SK-N-SH treated with all-trans-retinoic acid at 6 μM for 48 hours (cell line): Measurements from ENCODE around the gene TBX5.
A peak's percentile ranks its signal among the peaks of the same experiment; 100 is the strongest.

Experiments
- ATAC-seq: fragments of 200-7000 bp; cut with Tn5 transposase; 3 replicates; pipeline ENCODE4 v1.9.1; 2020; ENCODE audit warnings: mild to moderate bottlenecking, moderate library complexity
- ARNTL ChIP-seq: fragments of 450-650 bp; formaldehyde crosslinking; IDR thresholded peaks from 2 replicates; pipeline ENCODE4 v1.5.0; 2020; ENCODE audit warnings: low read depth, mild to moderate bottlenecking, moderate library complexity, borderline replicate concordance
- BACH2 ChIP-seq: fragments of 250-450 bp; sonication (Bioruptor Pico); IDR thresholded peaks from 2 replicates; pipeline ENCODE4 v1.9.0; 2021; ENCODE audit warnings: mild to moderate bottlenecking, borderline replicate concordance
- CSDC2 ChIP-seq: fragments of 250-450 bp; sonication (Bioruptor Pico); IDR thresholded peaks from 2 replicates; pipeline ENCODE4 v1.5.0; 2020; ENCODE audit warnings: mild to moderate bottlenecking, moderate library complexity
- ESRRG ChIP-seq: fragments of 250-450 bp; sonication (Bioruptor Pico); IDR thresholded peaks from 2 replicates; pipeline ENCODE4 v1.6.1; 2021; ENCODE audit warnings: mild to moderate bottlenecking
- GLIS3 ChIP-seq: fragments of 250-450 bp; sonication (Bioruptor Pico); IDR thresholded peaks from 2 replicates; pipeline ENCODE4 v1.5.0; 2020; ENCODE audit warnings: mild to moderate bottlenecking, moderate library complexity
- ISL1 ChIP-seq: fragments of 250-450 bp; sonication (Bioruptor Pico); IDR thresholded peaks from 2 replicates; pipeline ENCODE4 v2.1.2; 2022; ENCODE audit warnings: mild to moderate bottlenecking, moderate library complexity
- OSR1 ChIP-seq: fragments of 250-450 bp; sonication (Bioruptor Pico); IDR thresholded peaks from 2 replicates; pipeline ENCODE4 v1.8.0; 2022; ENCODE audit warnings: moderate library complexity, mild to moderate bottlenecking, inconsistent platforms
- PPARA ChIP-seq: fragments of 250-450 bp; sonication (Bioruptor Pico); IDR thresholded peaks from 2 replicates; pipeline ENCODE4 v1.5.0; 2020; ENCODE audit warnings: mild to moderate bottlenecking, borderline replicate concordance
- RARB ChIP-seq: fragments of 250-450 bp; sonication (Bioruptor Pico); IDR thresholded peaks from 2 replicates; pipeline ENCODE4 v1.8.0; 2021; ENCODE audit warnings: mild to moderate bottlenecking, moderate library complexity
- SNAI2 ChIP-seq: fragments of 250-450 bp; sonication (Bioruptor Pico); IDR thresholded peaks from 2 replicates; pipeline ENCODE4 v1.5.0; 2020; ENCODE audit warnings: mild to moderate bottlenecking, moderate library complexity
- TCF4 ChIP-seq: fragments of 250-450 bp; sonication (Bioruptor Pico); IDR thresholded peaks from 2 replicates; pipeline ENCODE4 v1.8.0; 2021; ENCODE audit warnings: mild to moderate bottlenecking, moderate library complexity, borderline replicate concordance
- TOX ChIP-seq: fragments of 250-450 bp; sonication (Bioruptor Pico); IDR thresholded peaks from 2 replicates; pipeline ENCODE4 v1.8.0; 2021; ENCODE audit warnings: mild to moderate bottlenecking, moderate library complexity, borderline replicate concordance
- ZC3H10 ChIP-seq: fragments of 250-450 bp; sonication (Bioruptor Pico); IDR thresholded peaks from 2 replicates; pipeline ENCODE4 v1.5.1; 2021; ENCODE audit warnings: mild to moderate bottlenecking, moderate library complexity
- ZFP3 ChIP-seq: fragments of 250-450 bp; sonication (Bioruptor Pico); IDR thresholded peaks from 2 replicates; pipeline ENCODE4 v1.5.0; 2020; ENCODE audit warnings: mild to moderate bottlenecking, moderate library complexity
- ZFP30 ChIP-seq: fragments of 450-650 bp; formaldehyde crosslinking; IDR thresholded peaks from 2 replicates; pipeline ENCODE4 v1.5.0; 2022; ENCODE audit warnings: mild to moderate bottlenecking, moderate library complexity
- ZNF565 ChIP-seq: fragments of 450-650 bp; formaldehyde crosslinking; conservative IDR thresholded peaks from 2 replicates; pipeline ENCODE4 v1.5.0; 2020; ENCODE audit warnings: low read depth, mild to moderate bottlenecking, moderate library complexity
- ZNF70 ChIP-seq: fragments of 450-650 bp; formaldehyde crosslinking; IDR thresholded peaks from 2 replicates; pipeline ENCODE4 v1.5.0; 2020; ENCODE audit warnings: mild to moderate bottlenecking, moderate library complexity
- ZNF8 ChIP-seq: fragments of 450-650 bp; formaldehyde crosslinking; IDR thresholded peaks from 2 replicates; pipeline ENCODE4 v1.5.0; 2020; ENCODE audit warnings: mild to moderate bottlenecking, moderate library complexity
- TF ChIP-seq, protein P1 (sequence below): fragments of 250-450 bp; sonication (Bioruptor Pico); IDR thresholded peaks from 2 replicates; pipeline ENCODE4 v1.8.0; 2021; ENCODE audit warnings: low read depth, mild to moderate bottlenecking, moderate library complexity, borderline replicate concordance
- TF ChIP-seq, protein P2 (sequence below): fragments of 250-450 bp; sonication (Bioruptor Pico); IDR thresholded peaks from 2 replicates; pipeline ENCODE4 v1.5.1; 2021; ENCODE audit warnings: mild to moderate bottlenecking, moderate library complexity
- TF ChIP-seq, protein P3 (sequence below): fragments of 250-450 bp; sonication (Bioruptor Pico); IDR thresholded peaks from 2 replicates; pipeline ENCODE4 v1.8.0; 2020; ENCODE audit warnings: mild to moderate bottlenecking, moderate library complexity, borderline replicate concordance
- TF ChIP-seq, protein P4 (sequence below): fragments of 250-450 bp; sonication (Bioruptor Pico); IDR thresholded peaks from 2 replicates; pipeline ENCODE4 v1.5.0; 2020; ENCODE audit warnings: mild to moderate bottlenecking, moderate library complexity

TBX5 gene

GRCh38 chr12:114313910-114314309 is 92.0 kb downstream of the TBX5 start:
- TF ChIP-seq CSDC2 (CRISPR knock-in tag) (no peak), SNAI2 (CRISPR knock-in tag) (no peak), ZNF8 (CRISPR knock-in tag) (no peak), ZNF565 (CRISPR knock-in tag) (no peak), ARNTL (no peak), OSR1 (no peak), RARB (CRISPR knock-in tag) (no peak), ESRRG (no peak), TCF4 (no peak), GLIS3 (CRISPR knock-in tag) (no peak), ZFP3 (CRISPR knock-in tag) (no peak), PPARA (CRISPR knock-in tag) (no peak), TOX (no peak), ZFP30 (CRISPR knock-in tag) (no peak)
- TF ChIP-seq, protein P1, sequence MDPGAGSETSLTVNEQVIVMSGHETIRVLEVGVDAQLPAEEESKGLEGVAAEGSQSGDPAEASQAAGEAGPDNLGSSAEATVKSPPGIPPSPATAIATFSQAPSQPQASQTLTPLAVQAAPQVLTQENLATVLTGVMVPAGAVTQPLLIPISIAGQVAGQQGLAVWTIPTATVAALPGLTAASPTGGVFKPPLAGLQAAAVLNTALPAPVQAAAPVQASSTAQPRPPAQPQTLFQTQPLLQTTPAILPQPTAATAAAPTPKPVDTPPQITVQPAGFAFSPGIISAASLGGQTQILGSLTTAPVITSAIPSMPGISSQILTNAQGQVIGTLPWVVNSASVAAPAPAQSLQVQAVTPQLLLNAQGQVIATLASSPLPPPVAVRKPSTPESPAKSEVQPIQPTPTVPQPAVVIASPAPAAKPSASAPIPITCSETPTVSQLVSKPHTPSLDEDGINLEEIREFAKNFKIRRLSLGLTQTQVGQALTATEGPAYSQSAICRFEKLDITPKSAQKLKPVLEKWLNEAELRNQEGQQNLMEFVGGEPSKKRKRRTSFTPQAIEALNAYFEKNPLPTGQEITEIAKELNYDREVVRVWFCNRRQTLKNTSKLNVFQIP (CRISPR knock-in tag) = no peak
- TF ChIP-seq, protein P2, sequence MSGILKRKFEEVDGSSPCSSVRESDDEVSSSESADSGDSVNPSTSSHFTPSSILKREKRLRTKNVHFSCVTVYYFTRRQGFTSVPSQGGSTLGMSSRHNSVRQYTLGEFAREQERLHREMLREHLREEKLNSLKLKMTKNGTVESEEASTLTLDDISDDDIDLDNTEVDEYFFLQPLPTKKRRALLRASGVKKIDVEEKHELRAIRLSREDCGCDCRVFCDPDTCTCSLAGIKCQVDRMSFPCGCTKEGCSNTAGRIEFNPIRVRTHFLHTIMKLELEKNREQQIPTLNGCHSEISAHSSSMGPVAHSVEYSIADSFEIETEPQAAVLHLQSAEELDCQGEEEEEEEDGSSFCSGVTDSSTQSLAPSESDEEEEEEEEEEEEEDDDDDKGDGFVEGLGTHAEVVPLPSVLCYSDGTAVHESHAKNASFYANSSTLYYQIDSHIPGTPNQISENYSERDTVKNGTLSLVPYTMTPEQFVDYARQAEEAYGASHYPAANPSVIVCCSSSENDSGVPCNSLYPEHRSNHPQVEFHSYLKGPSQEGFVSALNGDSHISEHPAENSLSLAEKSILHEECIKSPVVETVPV (CRISPR knock-in tag) = no peak
- TF ChIP-seq, protein P3, sequence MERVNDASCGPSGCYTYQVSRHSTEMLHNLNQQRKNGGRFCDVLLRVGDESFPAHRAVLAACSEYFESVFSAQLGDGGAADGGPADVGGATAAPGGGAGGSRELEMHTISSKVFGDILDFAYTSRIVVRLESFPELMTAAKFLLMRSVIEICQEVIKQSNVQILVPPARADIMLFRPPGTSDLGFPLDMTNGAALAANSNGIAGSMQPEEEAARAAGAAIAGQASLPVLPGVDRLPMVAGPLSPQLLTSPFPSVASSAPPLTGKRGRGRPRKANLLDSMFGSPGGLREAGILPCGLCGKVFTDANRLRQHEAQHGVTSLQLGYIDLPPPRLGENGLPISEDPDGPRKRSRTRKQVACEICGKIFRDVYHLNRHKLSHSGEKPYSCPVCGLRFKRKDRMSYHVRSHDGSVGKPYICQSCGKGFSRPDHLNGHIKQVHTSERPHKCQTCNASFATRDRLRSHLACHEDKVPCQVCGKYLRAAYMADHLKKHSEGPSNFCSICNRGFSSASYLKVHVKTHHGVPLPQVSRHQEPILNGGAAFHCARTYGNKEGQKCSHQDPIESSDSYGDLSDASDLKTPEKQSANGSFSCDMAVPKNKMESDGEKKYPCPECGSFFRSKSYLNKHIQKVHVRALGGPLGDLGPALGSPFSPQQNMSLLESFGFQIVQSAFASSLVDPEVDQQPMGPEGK (CRISPR knock-in tag) = no peak
- TF ChIP-seq, protein P4, sequence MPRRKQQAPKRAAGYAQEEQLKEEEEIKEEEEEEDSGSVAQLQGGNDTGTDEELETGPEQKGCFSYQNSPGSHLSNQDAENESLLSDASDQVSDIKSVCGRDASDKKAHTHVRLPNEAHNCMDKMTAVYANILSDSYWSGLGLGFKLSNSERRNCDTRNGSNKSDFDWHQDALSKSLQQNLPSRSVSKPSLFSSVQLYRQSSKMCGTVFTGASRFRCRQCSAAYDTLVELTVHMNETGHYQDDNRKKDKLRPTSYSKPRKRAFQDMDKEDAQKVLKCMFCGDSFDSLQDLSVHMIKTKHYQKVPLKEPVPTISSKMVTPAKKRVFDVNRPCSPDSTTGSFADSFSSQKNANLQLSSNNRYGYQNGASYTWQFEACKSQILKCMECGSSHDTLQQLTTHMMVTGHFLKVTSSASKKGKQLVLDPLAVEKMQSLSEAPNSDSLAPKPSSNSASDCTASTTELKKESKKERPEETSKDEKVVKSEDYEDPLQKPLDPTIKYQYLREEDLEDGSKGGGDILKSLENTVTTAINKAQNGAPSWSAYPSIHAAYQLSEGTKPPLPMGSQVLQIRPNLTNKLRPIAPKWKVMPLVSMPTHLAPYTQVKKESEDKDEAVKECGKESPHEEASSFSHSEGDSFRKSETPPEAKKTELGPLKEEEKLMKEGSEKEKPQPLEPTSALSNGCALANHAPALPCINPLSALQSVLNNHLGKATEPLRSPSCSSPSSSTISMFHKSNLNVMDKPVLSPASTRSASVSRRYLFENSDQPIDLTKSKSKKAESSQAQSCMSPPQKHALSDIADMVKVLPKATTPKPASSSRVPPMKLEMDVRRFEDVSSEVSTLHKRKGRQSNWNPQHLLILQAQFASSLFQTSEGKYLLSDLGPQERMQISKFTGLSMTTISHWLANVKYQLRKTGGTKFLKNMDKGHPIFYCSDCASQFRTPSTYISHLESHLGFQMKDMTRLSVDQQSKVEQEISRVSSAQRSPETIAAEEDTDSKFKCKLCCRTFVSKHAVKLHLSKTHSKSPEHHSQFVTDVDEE (CRISPR knock-in tag) = no peak
- TF ChIP-seq, all 23 proteins: peak for 0
- ATAC-seq = no peak

DNA sequence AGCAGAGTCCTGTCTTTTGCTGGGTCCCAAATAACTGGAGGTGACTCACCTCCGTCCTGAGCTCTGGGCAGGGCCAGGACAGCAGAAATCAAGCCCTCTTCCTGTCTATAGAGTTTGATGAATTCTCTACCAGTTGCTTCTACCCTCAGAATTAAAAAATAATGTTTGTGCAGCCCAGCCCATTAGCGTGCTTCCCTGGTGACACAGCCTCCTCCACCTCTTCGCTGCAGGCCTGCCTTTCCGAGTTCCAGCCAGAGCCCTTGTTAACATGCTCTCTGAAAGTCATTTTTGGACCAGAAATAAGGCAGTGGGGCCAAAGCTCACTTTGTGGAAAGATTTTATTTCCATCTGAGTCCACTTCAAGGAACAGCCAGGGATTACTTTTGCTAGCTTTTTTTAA is 94.0 kb downstream of the TBX5 start:
- TF ChIP-seq SNAI2 (CRISPR knock-in tag) = no peak
- TF ChIP-seq ISL1 (CRISPR knock-in tag) = no peak
- no peak for TF ChIP-seq ESRRG
- peak; percentile 76 for ATAC-seq

DNA sequence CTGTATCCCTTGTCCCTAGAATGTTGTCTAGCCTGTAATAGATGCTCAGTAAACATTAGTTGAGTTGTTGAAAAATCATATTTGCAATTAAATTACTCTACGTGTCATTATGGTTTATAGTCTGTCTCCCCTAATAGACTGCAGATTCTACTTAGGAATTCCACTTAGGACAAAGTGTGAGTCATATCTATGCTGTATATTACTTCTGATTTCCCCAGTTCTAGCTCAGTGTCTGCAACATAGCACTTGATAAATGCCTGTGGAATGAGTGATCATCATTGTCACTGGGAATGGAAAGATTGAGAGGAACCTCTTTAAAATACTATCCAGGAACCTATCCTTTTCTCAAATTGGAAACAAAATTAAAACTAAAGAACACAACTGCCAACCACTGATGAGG is 99.3 kb downstream of the TBX5 start:
- peak; percentile 73; the same call in 1 of the 2 replicates for TF ChIP-seq ZC3H10 (CRISPR knock-in tag)
- TF ChIP-seq RARB (CRISPR knock-in tag) = no peak
- TF ChIP-seq ZNF70 = no peak
- no peak for TF ChIP-seq ESRRG
- no peak for TF ChIP-seq BACH2 (CRISPR knock-in tag)
- TF ChIP-seq, protein P4 (CRISPR knock-in tag) = no peak
- TF ChIP-seq TOX = peak; percentile 70; the same call in 1 of the 2 replicates
- TF ChIP-seq, all 23 proteins: peak for 2
- ATAC-seq = peak; percentile 92
